ENCODE results near the gene ZNF420.
"Not testable (repeated sequence)": the region's sequence is repeated elsewhere in the genome, so short reads cannot be mapped to it uniquely, and the experiment has no call there.

DNA sequence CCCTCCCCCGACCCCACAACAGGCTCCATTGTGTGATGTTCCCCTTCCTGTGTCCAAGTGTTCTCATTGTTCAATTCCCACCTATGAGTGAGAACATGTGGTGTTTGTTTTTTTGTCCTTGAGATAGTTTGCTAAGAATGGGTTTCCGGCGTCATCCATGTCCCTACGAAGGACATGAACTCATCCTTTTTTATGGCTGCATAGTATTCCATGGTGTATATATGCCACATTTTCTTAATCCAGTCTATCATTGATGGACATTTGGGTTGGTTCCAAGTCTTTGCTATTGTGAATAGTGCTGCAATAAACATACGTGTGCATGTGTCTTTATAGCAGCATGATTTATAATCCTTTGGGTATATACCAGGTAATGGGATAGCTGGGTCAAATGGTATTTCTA is 25.9 kb downstream of the ZNF420 start:
- not testable (repeated sequence) for TF ChIP-seq POU5F1 (IDR thresholded peaks at IDR 0.05; ENCODE audit: low read depth, low read length); POLR2A (IDR thresholded peaks at IDR 0.05; ENCODE audit: control extremely low read depth in 1 of 2, low read depth in 2 of 2, low read length in 2 of 2); FOSL1 (IDR thresholded peaks at IDR 0.05; ENCODE audit: insufficient read depth, low read depth, low read length); CBX5 (IDR thresholded peaks at IDR 0.05; ENCODE audit: low read depth, low read length); EZH2 (IDR thresholded peaks at IDR 0.05; ENCODE audit: low read depth, low read length, severe bottlenecking); EP300 (IDR thresholded peaks at IDR 0.05; ENCODE audit: borderline replicate concordance in 1 of 2, low read depth in 2 of 2, low read length in 2 of 2); TCF12 (IDR thresholded peaks at IDR 0.05; ENCODE audit: low read depth, low read length)
- TF ChIP-seq, protein P1, sequence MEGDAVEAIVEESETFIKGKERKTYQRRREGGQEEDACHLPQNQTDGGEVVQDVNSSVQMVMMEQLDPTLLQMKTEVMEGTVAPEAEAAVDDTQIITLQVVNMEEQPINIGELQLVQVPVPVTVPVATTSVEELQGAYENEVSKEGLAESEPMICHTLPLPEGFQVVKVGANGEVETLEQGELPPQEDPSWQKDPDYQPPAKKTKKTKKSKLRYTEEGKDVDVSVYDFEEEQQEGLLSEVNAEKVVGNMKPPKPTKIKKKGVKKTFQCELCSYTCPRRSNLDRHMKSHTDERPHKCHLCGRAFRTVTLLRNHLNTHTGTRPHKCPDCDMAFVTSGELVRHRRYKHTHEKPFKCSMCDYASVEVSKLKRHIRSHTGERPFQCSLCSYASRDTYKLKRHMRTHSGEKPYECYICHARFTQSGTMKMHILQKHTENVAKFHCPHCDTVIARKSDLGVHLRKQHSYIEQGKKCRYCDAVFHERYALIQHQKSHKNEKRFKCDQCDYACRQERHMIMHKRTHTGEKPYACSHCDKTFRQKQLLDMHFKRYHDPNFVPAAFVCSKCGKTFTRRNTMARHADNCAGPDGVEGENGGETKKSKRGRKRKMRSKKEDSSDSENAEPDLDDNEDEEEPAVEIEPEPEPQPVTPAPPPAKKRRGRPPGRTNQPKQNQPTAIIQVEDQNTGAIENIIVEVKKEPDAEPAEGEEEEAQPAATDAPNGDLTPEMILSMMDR (IDR thresholded peaks at IDR 0.05; ENCODE audit: control extremely low read depth in 1 of 3, insufficient read depth in 1 of 3, low read depth in 1 of 3, low read length in 3 of 3), result not testable (repeated sequence)

All from H1 (cell line).